Measurements from ENCODE around the gene ANAPC4.
"Not testable (repeated sequence)": the region's sequence is repeated elsewhere in the genome, so short reads cannot be mapped to it uniquely, and the experiment has no call there.

The ANAPC4 gene

GRCh38 chr4:25376754-25377571, at the start of gene ANAPC4:
Gene ANAPC4 (plus strand): TSS chr4:25377263. CDS start chr4:25377428, 165 bp downstream.
- peaks cover 10% of the 10 kb centered on the region for H3K36me3 Mint-ChIP-seq
- H3K9me3 Mint-ChIP-seq = no peaks in the 10 kb centered on the region
- no peak within 1 kb of the TSS for H3K27ac Mint-ChIP-seq
- peak; percentile 99 for ATAC-seq
- no peak within 1 kb of the TSS for H3K4me3 Mint-ChIP-seq
- H3K27me3 Mint-ChIP-seq = no peaks in the 10 kb centered on the region
- H3K4me1 Mint-ChIP-seq = peaks cover 6% of the 10 kb centered on the region

GRCh38 chr4:25328463-25328862, 48.6 kb upstream of the ANAPC4 start:
- ATAC-seq, H3K27ac Mint-ChIP-seq, H3K4me3 Mint-ChIP-seq, H3K27me3 Mint-ChIP-seq, H3K9me3 Mint-ChIP-seq: not testable (repeated sequence)
- Mint-ChIP-seq H3K36me3 (peaks cover 15% of the 10 kb centered on the region), H3K4me1 (peaks cover 18% of the 10 kb centered on the region)

GRCh38 chr4:25330335-25330734, 46.7 kb upstream of the ANAPC4 start:
- Mint-ChIP-seq H3K4me1 (peaks cover 18% of the 10 kb centered on the region), H3K27me3 (no peaks in the 10 kb centered on the region), H3K9me3 (no peaks in the 10 kb centered on the region), H3K4me3 (no peak overlapping the region), H3K36me3 (peaks cover 21% of the 10 kb centered on the region), H3K27ac (no peak overlapping the region)
- no peak for ATAC-seq

DNA sequence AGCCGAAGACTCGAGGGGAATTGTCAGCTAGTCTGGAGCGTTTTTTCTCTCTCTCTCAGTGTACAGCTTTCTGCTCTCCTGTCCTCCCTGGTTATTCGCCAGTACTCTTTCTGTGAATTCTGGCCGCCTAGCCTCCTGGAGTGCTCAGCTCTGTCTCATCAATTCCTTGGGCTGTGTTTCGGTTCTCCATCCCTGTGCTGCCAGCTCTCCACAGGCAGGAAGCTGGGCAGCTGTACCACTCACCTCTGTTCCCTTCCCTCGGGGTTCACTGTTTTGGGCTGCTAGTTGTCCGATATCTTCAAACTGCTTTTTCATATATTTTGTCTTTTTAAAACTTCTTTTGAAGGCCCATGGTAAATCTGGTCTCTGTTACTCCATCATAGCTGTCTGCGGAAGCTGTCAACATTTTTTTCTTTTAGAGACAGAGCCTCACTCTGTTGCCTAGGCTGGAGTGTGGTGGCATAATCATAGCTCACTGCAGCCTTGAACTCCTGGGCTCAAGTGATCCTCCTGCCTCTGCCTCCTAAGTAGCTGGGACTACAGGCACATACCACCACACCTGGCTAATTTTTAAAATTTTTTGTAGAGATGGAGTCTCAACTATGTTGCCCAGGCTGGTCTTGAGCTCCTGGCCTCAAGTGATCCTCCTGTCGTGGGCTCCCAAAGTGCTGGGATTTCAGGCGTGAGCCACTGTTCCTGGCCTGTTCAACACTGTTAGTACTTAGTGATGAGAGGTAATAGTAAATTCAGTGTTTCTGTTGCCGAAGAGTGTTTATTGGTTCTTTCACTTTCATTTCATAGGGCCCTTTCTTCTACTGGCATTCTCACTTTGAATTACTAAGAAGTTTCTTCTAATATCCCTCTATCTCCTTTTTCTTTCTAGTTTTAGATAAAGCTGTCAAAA, 45.9 kb upstream of the ANAPC4 start:
- ATAC-seq = no peak
- Mint-ChIP-seq H3K27me3 (no peaks in the 10 kb centered on the region), H3K9me3 (no peaks in the 10 kb centered on the region), H3K27ac (peak overlapping the region; percentile 50), H3K36me3 (peaks cover 16% of the 10 kb centered on the region), H3K4me1 (peaks cover 17% of the 10 kb centered on the region), H3K4me3 (peak overlapping the region; percentile 52)

GRCh38 chr4:25343671-25344070, 33.4 kb upstream of the ANAPC4 start:
- H3K27ac Mint-ChIP-seq = no peak overlapping the region
- H3K4me1 Mint-ChIP-seq = peaks cover 8% of the 10 kb centered on the region
- peaks cover 32% of the 10 kb centered on the region for H3K36me3 Mint-ChIP-seq
- H3K4me3 Mint-ChIP-seq = no peak overlapping the region
- H3K9me3 Mint-ChIP-seq = no peaks in the 10 kb centered on the region
- H3K27me3 Mint-ChIP-seq = no peaks in the 10 kb centered on the region
- no peak for ATAC-seq

DNA sequence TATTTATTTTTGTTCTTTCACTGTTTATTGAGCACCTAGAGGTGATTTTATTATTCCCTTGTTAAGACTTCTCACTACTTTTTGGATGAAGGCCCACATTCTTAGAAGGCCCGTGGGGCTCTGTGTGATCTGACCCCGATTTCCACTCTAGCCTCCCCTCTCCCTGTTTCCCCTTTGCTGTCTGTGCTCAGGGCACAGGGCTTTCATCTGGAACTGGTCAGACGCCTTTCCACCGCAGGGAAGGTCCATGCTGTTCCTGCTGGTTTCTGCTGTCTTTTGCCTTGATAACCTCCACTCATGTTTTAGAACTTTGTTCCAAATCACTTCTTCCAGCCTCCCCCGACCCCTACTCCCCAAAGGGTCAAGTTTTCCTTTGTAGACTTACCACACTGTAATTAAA, 31.3 kb upstream of the ANAPC4 start:
- H3K27me3 Mint-ChIP-seq = no peaks in the 10 kb centered on the region
- H3K4me1 Mint-ChIP-seq = peaks cover 8% of the 10 kb centered on the region
- no peaks in the 10 kb centered on the region for H3K9me3 Mint-ChIP-seq
- H3K36me3 Mint-ChIP-seq = peaks cover 15% of the 10 kb centered on the region
- no peak overlapping the region for H3K4me3 Mint-ChIP-seq
- no peak overlapping the region for H3K27ac Mint-ChIP-seq
- ATAC-seq = no peak

- Mint-ChIP-seq H3K27ac (no peak overlapping the region), H3K4me1 (peaks cover 8% of the 10 kb centered on the region), H3K27me3 (no peaks in the 10 kb centered on the region)
These were observed 30.1 kb upstream of the ANAPC4 start for GRCh38 chr4:25346913-25347312.

DNA sequence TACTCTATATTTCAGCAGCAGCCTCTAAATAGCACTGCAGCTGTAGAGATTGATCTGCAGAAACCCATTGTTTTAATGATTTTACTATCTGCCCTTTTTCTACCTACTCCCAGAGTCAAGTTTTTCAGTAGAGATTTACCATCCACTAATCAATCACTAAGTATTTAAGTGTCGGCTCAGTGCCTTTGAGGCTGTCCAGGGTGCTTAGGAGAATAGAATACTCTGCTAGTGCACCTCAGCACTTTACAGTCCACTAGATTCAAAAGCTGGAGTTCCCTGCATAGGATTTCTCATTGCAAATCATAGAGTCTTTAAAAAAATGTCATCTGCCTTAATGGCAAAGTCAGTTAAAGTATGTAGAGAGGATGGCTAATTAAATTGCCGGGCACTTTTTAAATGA, 29.6 kb upstream of the ANAPC4 start:
- H3K27me3 Mint-ChIP-seq = no peaks in the 10 kb centered on the region
- ATAC-seq = no peak
- H3K36me3 Mint-ChIP-seq = peaks cover 15% of the 10 kb centered on the region
- H3K4me3 Mint-ChIP-seq = no peak overlapping the region
- no peaks in the 10 kb centered on the region for H3K9me3 Mint-ChIP-seq
- no peak overlapping the region for H3K27ac Mint-ChIP-seq
- peaks cover 8% of the 10 kb centered on the region for H3K4me1 Mint-ChIP-seq

More at GRCh38 chr4:25346913-25347312, 30.1 kb upstream of the ANAPC4 start:
- peaks cover 15% of the 10 kb centered on the region for H3K36me3 Mint-ChIP-seq
- no peaks in the 10 kb centered on the region for H3K9me3 Mint-ChIP-seq
- no peak overlapping the region for H3K4me3 Mint-ChIP-seq
- peak; percentile 80 for ATAC-seq

DNA sequence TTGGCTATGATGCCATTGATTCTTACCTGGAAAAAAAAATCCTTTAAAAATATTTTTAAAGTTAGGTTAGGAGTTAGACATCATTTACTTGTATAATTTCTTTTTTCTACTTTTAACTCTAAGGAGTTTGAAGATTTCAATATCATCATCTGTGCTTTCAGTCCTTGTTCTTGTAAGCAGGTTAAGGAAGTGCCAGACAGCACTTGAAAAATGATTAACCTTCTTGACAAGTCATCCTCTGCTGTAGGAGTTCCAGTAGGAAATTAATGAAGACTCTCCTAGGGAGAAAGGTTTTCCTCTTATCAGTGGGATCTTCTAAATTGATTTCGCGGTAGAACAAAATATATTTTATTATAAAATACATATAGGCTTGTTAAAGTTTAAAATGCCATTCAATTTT, 29.1 kb upstream of the ANAPC4 start:
- Mint-ChIP-seq H3K4me3 (no peak overlapping the region), H3K27me3 (no peaks in the 10 kb centered on the region)
- ATAC-seq = no peak

DNA sequence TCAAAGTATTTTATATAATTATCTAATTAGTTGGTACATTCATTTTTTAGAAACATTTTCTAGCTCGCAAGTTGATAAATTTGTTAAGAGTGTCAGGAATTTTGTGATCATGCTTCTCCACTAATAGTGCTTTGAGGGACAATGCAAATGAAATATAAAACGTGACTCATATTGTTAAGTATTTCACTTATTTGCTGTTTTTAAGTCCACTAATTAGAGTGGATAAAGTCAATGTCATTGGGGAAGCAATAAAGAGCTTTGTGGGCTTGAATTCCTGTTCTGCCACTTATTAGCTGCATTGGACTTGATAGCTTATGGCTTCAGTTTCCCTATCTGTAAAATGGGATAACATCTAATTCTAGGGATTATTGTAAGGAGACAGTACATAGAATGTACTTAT, 26.5 kb upstream of the ANAPC4 start:
- H3K27ac Mint-ChIP-seq = no peak overlapping the region
- H3K27me3 Mint-ChIP-seq = no peaks in the 10 kb centered on the region
- H3K9me3 Mint-ChIP-seq = no peaks in the 10 kb centered on the region
- no peak overlapping the region for H3K4me3 Mint-ChIP-seq
- no peak for ATAC-seq
- H3K36me3 Mint-ChIP-seq = peaks cover 15% of the 10 kb centered on the region
- peaks cover 8% of the 10 kb centered on the region for H3K4me1 Mint-ChIP-seq

More for the DNA sequence above, 29.1 kb upstream of the ANAPC4 start:
- no peaks in the 10 kb centered on the region for H3K9me3 Mint-ChIP-seq
- peaks cover 15% of the 10 kb centered on the region for H3K36me3 Mint-ChIP-seq
- peaks cover 8% of the 10 kb centered on the region for H3K4me1 Mint-ChIP-seq
- no peak overlapping the region for H3K27ac Mint-ChIP-seq

DNA sequence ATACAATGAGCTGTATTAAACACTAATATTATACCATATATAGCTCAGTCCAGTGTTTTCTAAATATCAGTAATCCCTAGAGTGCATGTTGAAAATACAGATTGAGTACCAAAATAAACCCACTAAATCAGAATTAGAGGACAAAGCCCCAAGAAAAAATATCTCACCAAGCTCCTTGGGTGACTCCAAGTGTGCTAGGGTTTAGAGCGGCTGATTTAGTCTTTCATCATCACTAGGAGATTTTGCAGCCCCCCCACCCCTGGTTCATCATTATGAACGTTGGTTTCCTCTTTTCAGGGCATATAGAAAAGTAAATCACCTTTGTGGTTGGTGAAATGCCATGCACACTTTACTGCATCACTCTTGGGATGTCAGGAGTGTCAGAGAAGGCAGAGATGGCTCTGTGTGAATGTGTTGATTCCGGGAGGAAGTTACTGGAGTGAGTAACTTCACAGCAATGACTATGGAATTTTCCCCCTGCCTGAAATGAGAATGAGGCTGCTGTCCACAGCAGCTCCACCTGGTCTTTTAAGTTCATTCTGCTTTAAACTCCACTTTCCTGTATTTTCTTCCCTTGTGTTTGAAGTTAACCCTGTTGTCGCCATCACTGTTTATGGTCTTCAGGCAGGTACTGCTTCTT, 25.2 kb upstream of the ANAPC4 start:
- no peak overlapping the region for H3K4me3 Mint-ChIP-seq
- H3K9me3 Mint-ChIP-seq = no peaks in the 10 kb centered on the region
- H3K4me1 Mint-ChIP-seq = peaks cover 2% of the 10 kb centered on the region
- peaks cover 16% of the 10 kb centered on the region for H3K36me3 Mint-ChIP-seq
- no peaks in the 10 kb centered on the region for H3K27me3 Mint-ChIP-seq
- ATAC-seq = no peak
- no peak overlapping the region for H3K27ac Mint-ChIP-seq

DNA sequence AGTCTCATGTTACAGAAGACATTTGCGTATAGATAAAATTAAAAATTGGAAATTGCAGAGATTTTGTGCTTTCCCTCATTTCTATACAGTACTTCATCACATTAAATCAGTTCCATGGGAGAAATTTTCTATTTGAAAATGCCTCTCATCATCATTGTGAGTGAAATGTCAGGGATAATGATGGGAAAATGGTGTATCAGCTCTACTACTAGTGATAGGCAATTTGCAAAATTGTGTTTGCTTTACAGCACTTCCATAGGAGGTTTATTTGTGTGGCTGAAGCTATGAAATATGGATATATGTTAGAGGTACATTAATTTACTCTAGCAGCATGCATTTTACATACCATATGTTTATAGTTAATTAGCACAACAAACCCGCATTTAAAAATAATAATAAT, 21.0 kb upstream of the ANAPC4 start:
- H3K36me3 Mint-ChIP-seq = peaks cover 39% of the 10 kb centered on the region
- no peak overlapping the region for H3K4me3 Mint-ChIP-seq
- no peak for ATAC-seq
- no peaks in the 10 kb centered on the region for H3K27me3 Mint-ChIP-seq
- H3K9me3 Mint-ChIP-seq = peaks cover 3% of the 10 kb centered on the region
- no peaks in the 10 kb centered on the region for H3K4me1 Mint-ChIP-seq
- no peak overlapping the region for H3K27ac Mint-ChIP-seq

GRCh38 chr4:25358515-25359275, 18.4 kb upstream of the ANAPC4 start:
- Mint-ChIP-seq H3K4me1 (no peaks in the 10 kb centered on the region), H3K36me3 (peaks cover 43% of the 10 kb centered on the region), H3K9me3 (peaks cover 3% of the 10 kb centered on the region), H3K27me3 (no peaks in the 10 kb centered on the region), H3K4me3 (no peak overlapping the region), H3K27ac (no peak overlapping the region)
- ATAC-seq = no peak

GRCh38 chr4:25361253-25361652, 15.8 kb upstream of the ANAPC4 start:
- Mint-ChIP-seq H3K4me1 (no peaks in the 10 kb centered on the region), H3K4me3 (no peak overlapping the region), H3K36me3 (peaks cover 46% of the 10 kb centered on the region), H3K9me3 (peaks cover 3% of the 10 kb centered on the region), H3K27me3 (no peaks in the 10 kb centered on the region), H3K27ac (no peak overlapping the region)
- no peak for ATAC-seq

All from stimulated activated memory B cell treated with anti-CD40 and anti-IgM and Interleukin-4, amounts not matched to agents 10 μg/mL and 1 μg/mL and 100 μg/mL, for 72 hours (primary cell).